ENCODE data around the gene RBM26. TPM values are rescaled to one million over a fixed set of nuclear protein-coding genes. Genes with fewer than 3 reads are reported as not detected.

The RBM26 gene
- polyA plus RNA-seq, 1 of the 3 experiments (the other 2 are of a cell fraction), result 12.5 TPM

DNA sequence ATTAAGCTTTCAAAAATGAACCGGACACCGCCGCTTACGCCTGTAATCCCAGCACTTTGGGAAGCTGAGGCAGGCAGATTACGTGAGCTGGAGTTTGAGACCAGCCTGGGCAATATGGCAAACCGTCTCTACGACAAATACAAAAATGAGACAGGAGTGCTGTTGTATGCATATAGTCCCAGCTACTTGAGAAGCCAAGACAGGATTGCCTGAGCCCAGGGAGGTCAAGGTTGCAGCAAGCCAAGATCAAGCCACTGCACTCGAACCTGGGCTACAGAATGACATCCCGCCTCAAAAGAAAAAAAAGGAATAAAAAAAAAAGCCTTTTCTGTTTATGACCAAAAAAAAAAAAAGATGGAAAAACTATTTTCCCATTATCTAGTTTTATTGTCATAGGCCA is 96.4 kb downstream of the RBM26 start:
- Histone ChIP-seq H3F3A (replicated peaks; ENCODE audit: insufficient read depth) (peaks cover 17% of the 10 kb centered on the region), H2AFZ (ENCODE audit: low read depth) (no peak overlapping the region), H3K9ac (no peak overlapping the region), H3K4me3 (ENCODE audit: low read depth in 2 of 2, low read length in 1 of 2) (no peak overlapping the region), H3K27me3 (ENCODE audit: insufficient read depth) (no peaks in the 10 kb centered on the region), H3K9me2 (no peaks in the 10 kb centered on the region), H3K4me2 (no peak overlapping the region), H3K4me1 (ENCODE audit: control insufficient read depth in 1 of 2, insufficient read depth in 2 of 2, low read depth in 1 of 2, low read length in 1 of 2) (peaks cover 0 to 12% of the 10 kb centered on the region in 2 experiments; a peak in 2 of 4 replicates), H3K27ac (ENCODE audit: low read depth in 2 of 2, low read length in 1 of 2) (no peak overlapping the region), H4K20me1 (ENCODE audit: insufficient read depth) (no peaks in the 10 kb centered on the region), H3K79me2 (ENCODE audit: insufficient read depth) (no peaks in the 10 kb centered on the region), H3K36me3 (replicated peaks in 1 of 2; ENCODE audit: control insufficient read depth in 1 of 2, insufficient read depth in 2 of 2, low read length in 1 of 2) (peaks cover 15 to 34% of the 10 kb centered on the region in 2 experiments), H3K9me3 (no peaks in the 10 kb centered on the region)
- TF ChIP-seq MAX (IDR thresholded peaks at IDR 0.05; ENCODE audit: low read depth), result no peak
- TF ChIP-seq NFIC (IDR thresholded peaks at IDR 0.05; ENCODE audit: borderline replicate concordance), result no peak
- no peak for TF ChIP-seq TEAD4 (IDR thresholded peaks at IDR 0.05; ENCODE audit: borderline replicate concordance, insufficient read depth)
- TF ChIP-seq MEF2A (IDR thresholded peaks at IDR 0.05; ENCODE audit: borderline replicate concordance, low read depth), result no peak
- no peak for TF ChIP-seq MXI1 (IDR thresholded peaks at IDR 0.05; ENCODE audit: low read depth, low read length)
- DNase-seq, result no peak
- 95% methylated on average over 9 of the region's 9 CpGs for WGBS (ENCODE audit: low lambda C conversion rate)
- ChIA-PET POLR2A (no interaction called here), CTCF (no interaction called here)

DNA sequence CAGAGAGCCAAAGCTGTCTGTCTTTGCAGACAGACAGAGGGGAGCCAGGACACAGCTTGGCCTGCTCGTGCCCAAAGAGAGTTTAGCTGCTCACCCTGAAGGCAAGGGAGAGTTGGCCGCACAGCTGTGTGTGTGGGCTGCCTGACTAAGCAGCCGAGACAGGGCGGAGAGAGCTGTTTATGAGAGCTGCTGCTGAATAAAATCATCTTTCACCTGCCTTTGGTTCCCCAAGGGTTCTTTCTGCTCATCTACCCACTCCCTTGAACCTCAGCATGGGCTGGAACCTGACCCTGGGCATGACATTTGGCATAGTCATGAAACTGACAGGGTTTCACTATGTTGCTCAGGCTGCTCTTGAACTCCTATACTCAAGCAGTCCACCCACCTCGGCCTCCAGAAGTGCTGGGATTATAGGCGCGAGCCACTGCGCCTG is 98.2 kb downstream of the RBM26 start:
- Histone ChIP-seq H3K36me3 (replicated peaks in 1 of 2; ENCODE audit: control insufficient read depth in 1 of 2, insufficient read depth in 2 of 2, low read length in 1 of 2) (peaks cover 4 to 18% of the 10 kb centered on the region in 2 experiments), H3K27ac (ENCODE audit: low read depth in 2 of 2, low read length in 1 of 2) (no peak overlapping the region), H3K4me3 (ENCODE audit: low read depth in 2 of 2, low read length in 1 of 2) (no peak overlapping the region), H3K27me3 (ENCODE audit: insufficient read depth) (no peaks in the 10 kb centered on the region), H3K4me2 (no peak overlapping the region), H3K9me2 (no peaks in the 10 kb centered on the region), H3K9me3 (no peaks in the 10 kb centered on the region), H3F3A (replicated peaks; ENCODE audit: insufficient read depth) (peaks cover 9% of the 10 kb centered on the region), H4K20me1 (ENCODE audit: insufficient read depth) (no peaks in the 10 kb centered on the region), H3K9ac (no peak overlapping the region), H3K4me1 (ENCODE audit: control insufficient read depth in 1 of 2, insufficient read depth in 2 of 2, low read depth in 1 of 2, low read length in 1 of 2) (peaks cover 0 to 7% of the 10 kb centered on the region in 2 experiments; a peak in 2 of 4 replicates), H3K79me2 (ENCODE audit: insufficient read depth) (no peaks in the 10 kb centered on the region), H2AFZ (ENCODE audit: low read depth) (no peak overlapping the region)
- TF ChIP-seq, protein P1, sequence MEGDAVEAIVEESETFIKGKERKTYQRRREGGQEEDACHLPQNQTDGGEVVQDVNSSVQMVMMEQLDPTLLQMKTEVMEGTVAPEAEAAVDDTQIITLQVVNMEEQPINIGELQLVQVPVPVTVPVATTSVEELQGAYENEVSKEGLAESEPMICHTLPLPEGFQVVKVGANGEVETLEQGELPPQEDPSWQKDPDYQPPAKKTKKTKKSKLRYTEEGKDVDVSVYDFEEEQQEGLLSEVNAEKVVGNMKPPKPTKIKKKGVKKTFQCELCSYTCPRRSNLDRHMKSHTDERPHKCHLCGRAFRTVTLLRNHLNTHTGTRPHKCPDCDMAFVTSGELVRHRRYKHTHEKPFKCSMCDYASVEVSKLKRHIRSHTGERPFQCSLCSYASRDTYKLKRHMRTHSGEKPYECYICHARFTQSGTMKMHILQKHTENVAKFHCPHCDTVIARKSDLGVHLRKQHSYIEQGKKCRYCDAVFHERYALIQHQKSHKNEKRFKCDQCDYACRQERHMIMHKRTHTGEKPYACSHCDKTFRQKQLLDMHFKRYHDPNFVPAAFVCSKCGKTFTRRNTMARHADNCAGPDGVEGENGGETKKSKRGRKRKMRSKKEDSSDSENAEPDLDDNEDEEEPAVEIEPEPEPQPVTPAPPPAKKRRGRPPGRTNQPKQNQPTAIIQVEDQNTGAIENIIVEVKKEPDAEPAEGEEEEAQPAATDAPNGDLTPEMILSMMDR (IDR thresholded peaks at IDR 0.05), result no peak
- TF ChIP-seq TCF12 (IDR thresholded peaks at IDR 0.05), result no peak
- TF ChIP-seq POLR2AphosphoS5 (IDR thresholded peaks at IDR 0.05; ENCODE audit: low read depth, low read length), result peak; percentile 45
- TF ChIP-seq SMC3 (IDR thresholded peaks at IDR 0.05; ENCODE audit: low read depth, low read length), result no peak
- POLR2A ChIA-PET, result no interaction called here
- WGBS (ENCODE audit: low lambda C conversion rate), result 88% methylated on average over 8 of the region's 8 CpGs
- no peak for DNase-seq
- CTCF ChIA-PET, result no interaction called here

DNA sequence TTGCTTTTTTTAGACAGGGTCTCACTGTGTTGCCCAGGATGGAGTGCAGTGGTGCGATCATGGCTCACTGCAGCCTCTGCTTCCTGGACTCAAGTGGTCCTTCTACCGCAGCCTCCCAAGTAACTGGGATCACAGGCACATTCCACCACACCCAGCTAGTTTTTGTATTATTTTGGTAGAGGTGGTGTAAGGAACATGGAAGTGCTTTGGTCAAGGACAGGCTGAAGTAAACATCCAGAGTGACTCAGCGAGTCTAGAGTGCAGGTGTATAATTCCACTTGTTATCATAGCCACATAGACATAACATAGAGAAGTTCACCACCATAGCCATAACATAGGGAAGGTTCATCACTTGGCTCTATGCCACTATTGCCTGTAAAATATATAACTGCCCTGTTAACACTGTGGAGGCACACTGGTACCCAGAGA is 98.6 kb downstream of the RBM26 start:
- H3K79me2 ChIP-seq (ENCODE audit: insufficient read depth), result no peaks in the 10 kb centered on the region
- no peaks in the 10 kb centered on the region for H4K20me1 ChIP-seq (ENCODE audit: insufficient read depth)
- no peak overlapping the region for H3K4me2 ChIP-seq
- H3K9ac ChIP-seq, result no peak overlapping the region
- DNase-seq, result no peak
- 89% methylated on average over 3 of the region's 3 CpGs for WGBS (ENCODE audit: low lambda C conversion rate)
- no peak overlapping the region for H3K27ac ChIP-seq (ENCODE audit: low read depth in 2 of 2, low read length in 1 of 2)
- peaks cover 9% of the 10 kb centered on the region for H3F3A ChIP-seq (replicated peaks; ENCODE audit: insufficient read depth)
- H3K9me2 ChIP-seq, result no peaks in the 10 kb centered on the region
- H3K4me3 ChIP-seq (ENCODE audit: low read depth in 2 of 2, low read length in 1 of 2), result no peak overlapping the region
- no peaks in the 10 kb centered on the region for H3K27me3 ChIP-seq (ENCODE audit: insufficient read depth)
- ChIA-PET CTCF (no interaction called here), POLR2A (no interaction called here)
- peaks cover 0 to 7% of the 10 kb centered on the region in 2 experiments; a peak in 2 of 4 replicates for H3K4me1 ChIP-seq (ENCODE audit: control insufficient read depth in 1 of 2, insufficient read depth in 2 of 2, low read depth in 1 of 2, low read length in 1 of 2)
- no peaks in the 10 kb centered on the region for H3K9me3 ChIP-seq
- H3K36me3 ChIP-seq (replicated peaks in 1 of 2; ENCODE audit: control insufficient read depth in 1 of 2, insufficient read depth in 2 of 2, low read length in 1 of 2), result peaks cover 4 to 13% of the 10 kb centered on the region in 2 experiments
- TF ChIP-seq USF2 (IDR thresholded peaks at IDR 0.05; ENCODE audit: borderline replicate concordance, low read depth, low read length), result no peak
- no peak for TF ChIP-seq REST (IDR thresholded peaks at IDR 0.05; ENCODE audit: low read depth, low read length)
- TF ChIP-seq YY1 (IDR thresholded peaks at IDR 0.05; ENCODE audit: low read depth), result no peak
- no peak for TF ChIP-seq PBX3 (IDR thresholded peaks at IDR 0.05)
- no peak for TF ChIP-seq SMC3 (IDR thresholded peaks at IDR 0.05; ENCODE audit: low read depth, low read length)
- no peak for TF ChIP-seq FOXM1 (IDR thresholded peaks at IDR 0.05; ENCODE audit: low read depth)
- TF ChIP-seq GABPA (IDR thresholded peaks at IDR 0.05; ENCODE audit: low read depth), result no peak
- TF ChIP-seq TCF12 (IDR thresholded peaks at IDR 0.05), result no peak
- no peak overlapping the region for H2AFZ ChIP-seq (ENCODE audit: low read depth)

Measured in SK-N-SH (cell line).